AG09309 (cell line): ENCODE results near the gene CDC42EP1.
"Not testable (repeated sequence)": the region's sequence is repeated elsewhere in the genome, so short reads cannot be mapped to it uniquely, and the experiment has no call there.

Experiments used
- DNase-seq: peaks from one replicate; pipeline ENCODE4 v3.0.0-alpha.2; 2010; ENCODE audit warnings: low read depth
- H3K4me3 ChIP-seq: 2 replicates; pipeline ENCODE4 v1.5.1; 2011; ENCODE audit warnings: mild to moderate bottlenecking, low read depth, low read length, moderate library complexity; ENCODE audit not compliant: control insufficient read depth
- CTCF ChIP-seq: IDR thresholded peaks from 2 replicates; pipeline ENCODE4 v1.5.1; 2011; ENCODE audit warnings: mild to moderate bottlenecking, low read depth, low read length, inconsistent platforms; ENCODE audit not compliant: insufficient read depth, control insufficient read depth; ENCODE audit errors: missing control alignments

The CDC42EP1 gene

GRCh38 chr22:37608477-37609239 is 48.4 kb downstream of the CDC42EP1 start, which contains the start of gene GGA1:
Gene GGA1 (plus strand): TSS chr22:37608834. CDS start chr22:37608861, 27 bp downstream.
- DNase-seq: peak; percentile 86
- no peak for TF ChIP-seq CTCF
- H3K4me3 ChIP-seq: peak within 1 kb of the TSS; percentile 82

GRCh38 chr22:37609240-37610152 is 49.2 kb downstream of the CDC42EP1 start:
- H3K4me3 ChIP-seq: peak overlapping the region; percentile 82
- TF ChIP-seq CTCF: no peak
- DNase-seq: no peak

DNA sequence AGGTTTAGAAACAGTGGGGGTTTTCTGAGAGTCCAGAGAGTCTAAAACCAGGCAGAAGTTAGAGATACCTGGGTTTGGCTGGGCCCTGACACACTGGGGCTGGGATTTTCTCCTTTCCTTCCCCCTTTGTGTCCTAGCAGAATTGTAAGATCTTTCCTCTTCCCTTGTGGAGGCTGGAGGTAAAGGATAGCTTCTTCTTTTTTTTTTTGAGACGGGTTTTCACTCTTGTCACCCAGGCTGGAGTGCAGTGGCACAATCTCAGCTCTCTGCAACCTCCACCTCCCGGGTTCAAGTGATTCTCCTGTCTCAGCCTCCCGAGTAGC is 49.8 kb downstream of the CDC42EP1 start:
- DNase-seq: not testable (repeated sequence)

DNA sequence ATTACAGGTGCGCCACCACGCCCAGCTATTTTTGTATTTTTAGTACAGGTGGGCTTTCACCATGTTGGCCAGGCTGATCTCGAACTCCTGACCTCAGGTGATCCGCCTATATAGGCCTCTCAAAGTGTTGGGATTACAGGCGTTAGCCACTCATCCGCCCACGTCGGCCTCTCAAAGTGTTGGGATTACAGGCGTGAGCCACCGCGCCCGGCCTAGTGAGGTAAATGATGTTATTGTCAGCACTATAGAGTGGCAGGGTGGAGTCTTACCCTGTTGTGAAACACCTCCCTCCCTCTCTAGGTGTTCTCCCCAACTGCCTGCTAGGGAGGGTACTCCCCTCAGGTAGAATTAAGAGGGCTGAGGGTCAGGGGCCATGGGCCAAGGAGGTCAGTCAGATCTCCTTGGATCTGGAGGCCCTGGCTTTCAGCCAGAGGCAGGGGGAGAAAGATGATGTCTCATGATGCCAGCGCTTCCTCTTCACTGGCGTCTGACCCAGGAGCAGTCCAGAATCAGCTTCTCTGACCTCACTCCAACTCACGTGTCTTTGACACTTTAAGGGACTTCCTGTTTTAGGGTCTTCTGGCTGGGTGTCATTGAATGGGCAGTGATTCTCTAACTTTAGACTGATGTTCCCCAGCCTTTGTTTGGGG is 50.3 kb downstream of the CDC42EP1 start:
- no peak for DNase-seq
- no peak overlapping the region for H3K4me3 ChIP-seq
- no peak for TF ChIP-seq CTCF

More for the DNA sequence above, 49.8 kb downstream of the CDC42EP1 start:
- H3K4me3 ChIP-seq: peak overlapping the region; percentile 82

DNA sequence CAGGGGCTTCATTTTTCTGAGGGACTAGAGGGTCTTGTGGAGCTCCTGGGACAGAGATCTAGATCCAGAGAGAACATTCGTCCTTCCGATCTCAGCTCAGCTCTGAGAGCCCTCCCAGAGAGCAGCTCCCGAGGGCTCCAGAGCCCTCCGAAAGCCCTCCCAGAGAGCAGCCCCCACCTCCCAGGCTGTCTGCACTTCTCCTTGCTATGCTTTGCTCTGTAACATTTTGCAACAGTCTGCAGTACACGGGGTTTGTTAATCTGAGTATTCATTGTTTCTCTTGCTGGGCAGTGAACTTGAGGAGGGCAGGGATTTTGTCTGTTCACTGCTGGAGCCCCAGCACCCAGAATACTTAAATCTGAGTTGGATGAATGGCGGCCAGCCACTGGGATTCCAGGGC is 50.9 kb downstream of the CDC42EP1 start:
- no peak for DNase-seq
- H3K4me3 ChIP-seq: no peak overlapping the region
- TF ChIP-seq CTCF: no peak

DNA sequence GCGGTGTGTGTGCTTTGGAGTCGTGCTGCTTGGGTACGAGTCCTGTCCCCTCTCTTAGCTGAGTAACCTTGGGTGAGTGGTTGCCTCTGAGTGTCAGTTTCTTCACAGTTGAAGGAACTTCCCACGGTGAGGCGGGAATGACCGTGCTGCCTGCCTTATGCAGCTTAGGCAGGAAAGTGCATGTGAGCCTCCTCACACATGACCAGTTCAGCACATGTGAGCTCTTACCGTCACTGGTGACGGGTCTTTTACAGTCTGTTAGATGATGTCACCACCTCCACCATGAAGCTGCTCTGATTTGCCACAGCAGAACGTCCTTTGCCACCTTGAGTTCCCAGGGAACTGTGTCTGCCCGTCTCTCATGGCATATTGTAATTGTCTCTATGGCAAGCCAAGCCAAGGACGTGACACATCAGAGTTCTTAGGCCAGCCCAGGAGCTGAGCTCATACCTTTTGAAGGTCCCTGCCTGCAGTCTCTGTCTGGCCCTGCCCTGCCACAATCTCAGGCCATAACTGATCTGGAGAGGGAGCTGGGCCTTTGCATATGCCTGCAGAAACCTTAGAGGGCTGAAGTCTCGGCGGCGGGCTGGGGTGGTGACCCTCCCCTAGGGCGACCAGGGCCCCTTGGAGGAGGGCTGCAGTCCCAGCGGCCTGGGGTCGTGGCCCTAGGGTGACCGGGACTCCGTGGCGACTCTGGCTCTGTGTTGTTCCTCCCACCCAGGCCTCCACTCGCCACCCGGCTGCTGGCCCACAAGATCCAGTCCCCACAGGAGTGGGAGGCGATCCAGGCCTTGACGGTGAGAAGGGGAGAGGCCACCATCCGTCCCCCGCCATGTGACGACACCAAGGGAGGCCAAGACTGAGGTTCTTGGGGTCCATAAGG is 56.2 kb downstream of the CDC42EP1 start:
- TF ChIP-seq CTCF: no peak
- H3K4me3 ChIP-seq: no peak overlapping the region

More for the DNA sequence above, 56.2 kb downstream of the CDC42EP1 start:
- DNase-seq: no peak
